VCaP (cell line): Measurements from ENCODE around the gene MALAT1.
A peak's percentile ranks its signal among the peaks of the same experiment; 100 is the strongest.
"Not testable (repeated sequence)": the region's sequence is repeated elsewhere in the genome, so short reads cannot be mapped to it uniquely, and the experiment has no call there.

Source experiments
- H3K27ac ChIP-seq: fragments of 450-650 bp; 2 replicates; pipeline ENCODE4 v1.5.1; 2017
- TF ChIP-seq, protein P1 (sequence below): fragments of 450-650 bp; conservative IDR thresholded peaks from 2 replicates; pipeline ENCODE4 v1.5.1; 2017; ENCODE audit warnings: mild to moderate bottlenecking, moderate library complexity

MALAT1 gene

DNA sequence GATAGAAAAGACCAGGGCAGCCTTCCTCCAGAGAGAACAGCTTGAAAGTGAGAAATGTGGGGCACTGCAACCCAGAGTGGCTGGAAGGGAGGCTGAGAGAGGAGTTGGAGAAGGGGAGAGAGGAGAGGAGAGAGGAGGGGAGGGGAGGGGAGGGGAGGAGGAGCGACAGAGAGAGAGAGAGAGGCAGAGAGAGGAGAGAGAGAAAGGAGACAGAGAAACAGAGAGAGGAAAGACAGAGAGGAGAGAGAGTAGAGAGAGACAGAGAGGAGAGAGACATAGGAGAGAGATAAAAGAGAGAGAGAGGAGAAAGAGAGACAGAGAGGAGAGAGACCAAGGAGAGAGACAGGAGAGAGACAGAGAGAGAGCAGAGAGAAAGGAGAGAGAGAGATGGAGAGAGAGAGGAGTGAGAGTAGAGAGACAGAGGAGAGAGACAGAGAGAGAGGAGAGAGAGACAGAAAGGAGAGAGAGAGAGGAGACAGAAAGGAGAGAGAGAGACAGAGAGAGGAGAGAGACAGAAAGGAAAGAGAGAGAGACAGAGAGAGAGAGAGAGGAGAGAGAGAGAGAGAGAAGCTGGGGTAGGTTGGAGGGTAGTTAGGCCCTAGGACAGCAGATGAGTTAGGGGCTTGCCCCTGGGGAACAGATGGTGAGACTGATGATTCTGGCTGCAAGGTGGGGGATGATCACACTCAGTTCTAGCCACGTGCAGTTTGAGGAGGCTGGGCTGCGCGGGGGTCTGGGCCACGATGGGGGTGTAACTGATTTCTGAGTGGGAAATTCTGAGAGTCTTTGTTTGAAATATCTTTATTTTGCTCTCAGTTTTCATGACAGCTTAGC lies 17.5 kb downstream of the MALAT1 start:
- TF ChIP-seq, protein P1, sequence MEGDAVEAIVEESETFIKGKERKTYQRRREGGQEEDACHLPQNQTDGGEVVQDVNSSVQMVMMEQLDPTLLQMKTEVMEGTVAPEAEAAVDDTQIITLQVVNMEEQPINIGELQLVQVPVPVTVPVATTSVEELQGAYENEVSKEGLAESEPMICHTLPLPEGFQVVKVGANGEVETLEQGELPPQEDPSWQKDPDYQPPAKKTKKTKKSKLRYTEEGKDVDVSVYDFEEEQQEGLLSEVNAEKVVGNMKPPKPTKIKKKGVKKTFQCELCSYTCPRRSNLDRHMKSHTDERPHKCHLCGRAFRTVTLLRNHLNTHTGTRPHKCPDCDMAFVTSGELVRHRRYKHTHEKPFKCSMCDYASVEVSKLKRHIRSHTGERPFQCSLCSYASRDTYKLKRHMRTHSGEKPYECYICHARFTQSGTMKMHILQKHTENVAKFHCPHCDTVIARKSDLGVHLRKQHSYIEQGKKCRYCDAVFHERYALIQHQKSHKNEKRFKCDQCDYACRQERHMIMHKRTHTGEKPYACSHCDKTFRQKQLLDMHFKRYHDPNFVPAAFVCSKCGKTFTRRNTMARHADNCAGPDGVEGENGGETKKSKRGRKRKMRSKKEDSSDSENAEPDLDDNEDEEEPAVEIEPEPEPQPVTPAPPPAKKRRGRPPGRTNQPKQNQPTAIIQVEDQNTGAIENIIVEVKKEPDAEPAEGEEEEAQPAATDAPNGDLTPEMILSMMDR = no peak
- H3K27ac ChIP-seq = no peak overlapping the region

DNA sequence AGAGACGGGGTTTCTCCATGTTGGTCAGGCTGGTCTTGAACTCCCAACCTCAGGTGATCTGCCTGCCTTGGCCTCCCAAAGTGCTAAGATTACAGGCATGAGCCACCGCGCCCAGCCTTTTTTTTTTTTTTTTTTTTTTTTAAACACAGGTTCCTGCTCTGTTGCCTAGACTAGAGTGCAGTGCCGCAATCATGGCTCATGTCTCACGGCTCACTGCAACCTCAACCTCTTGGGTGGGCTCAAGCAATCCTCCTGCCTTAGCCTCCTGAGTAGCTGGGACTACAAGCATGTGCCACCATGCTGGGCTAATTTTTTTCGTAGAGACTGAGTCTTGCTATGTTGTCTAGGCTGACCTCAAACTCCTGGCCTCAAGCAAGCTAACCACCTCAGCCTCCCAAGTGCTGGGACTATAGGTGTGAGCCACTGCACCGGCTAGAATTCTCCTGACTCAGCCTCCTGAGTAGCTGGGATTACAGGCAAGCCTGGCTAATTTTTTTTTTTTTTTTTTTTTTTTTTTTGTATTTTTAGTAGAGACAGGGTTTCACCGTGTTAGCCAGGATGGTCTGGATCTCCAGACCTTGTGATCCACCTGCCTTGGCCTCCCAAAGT lies 20.2 kb downstream of the MALAT1 start:
- not testable (repeated sequence) for H3K27ac ChIP-seq

DNA sequence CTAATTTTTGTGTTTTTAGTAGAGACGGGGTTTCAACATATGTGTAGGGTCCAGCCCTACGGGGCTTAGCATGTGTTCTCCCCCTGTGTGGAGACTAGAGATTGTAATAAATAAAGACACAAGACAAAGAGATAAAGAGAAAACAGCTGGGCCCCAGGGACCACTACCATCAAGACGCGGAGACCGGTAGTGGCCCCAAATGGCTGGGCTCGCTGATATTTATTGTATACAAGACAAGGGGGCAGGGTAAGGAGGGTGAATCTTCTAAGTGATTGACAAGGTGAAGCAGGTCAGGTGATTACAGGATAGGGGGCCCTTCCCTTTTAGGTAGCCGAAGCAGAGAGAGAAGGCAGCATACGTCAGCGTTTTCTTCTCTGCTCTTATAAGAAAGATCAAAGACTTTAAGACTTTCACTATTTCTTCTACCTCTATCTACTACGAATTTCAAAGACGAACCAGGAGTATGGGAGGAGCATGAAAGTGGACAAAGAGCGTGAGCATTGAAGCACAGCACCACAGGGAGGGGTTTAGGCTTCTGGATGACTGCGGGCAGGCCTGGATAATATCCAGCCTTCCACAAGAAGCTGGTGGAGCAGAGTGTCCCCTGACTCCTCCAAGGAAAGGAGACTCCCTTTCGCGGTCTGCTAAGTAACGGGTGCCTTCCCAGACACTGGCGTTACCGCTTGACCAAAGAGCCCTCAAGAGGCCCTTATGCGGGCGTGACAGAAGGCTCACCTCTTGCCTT lies 23.1 kb downstream of the MALAT1 start:
- peak overlapping the region; percentile 51 for H3K27ac ChIP-seq

DNA sequence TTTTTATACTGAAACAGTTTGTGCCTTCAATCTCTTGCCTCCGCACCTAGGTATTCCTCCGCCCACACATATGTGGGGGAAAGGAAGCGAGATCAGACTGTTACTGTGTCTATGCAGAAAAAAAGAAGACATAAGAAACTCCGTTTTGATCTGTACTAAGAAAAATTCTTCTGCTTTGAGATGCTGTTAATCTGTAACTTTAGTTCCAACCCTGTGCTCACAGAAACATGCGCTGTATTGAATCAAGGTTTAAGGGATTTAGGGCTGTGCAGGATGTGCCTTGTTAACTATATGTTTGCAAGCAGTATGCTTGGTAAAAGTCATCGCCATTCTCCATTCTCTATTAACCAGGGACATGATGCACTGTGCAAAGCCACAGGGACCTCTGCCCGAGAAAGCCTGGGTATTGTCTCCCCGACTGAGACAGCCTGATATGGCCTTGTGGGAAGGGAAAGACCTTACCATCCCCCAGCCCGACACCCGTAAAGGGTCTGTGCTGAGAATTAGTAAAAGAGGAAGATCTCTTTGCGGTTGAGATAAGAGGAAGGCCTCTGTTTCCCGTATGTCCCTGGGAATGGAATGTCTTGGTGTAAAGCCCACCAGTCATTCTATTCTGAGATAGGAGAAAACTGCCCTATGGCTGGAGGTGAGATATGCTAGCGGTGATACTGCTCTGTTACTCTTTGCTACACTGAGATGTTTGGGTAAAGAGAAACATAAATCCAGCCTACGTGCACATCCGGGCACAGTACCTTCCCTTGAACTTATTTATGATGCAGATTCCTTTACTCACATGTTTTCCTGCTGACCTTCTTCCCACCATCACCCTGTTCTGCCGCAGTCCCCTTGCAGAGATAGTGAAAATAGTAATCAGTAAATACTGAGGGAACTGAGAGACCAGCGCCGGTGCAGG lies 24.1 kb downstream of the MALAT1 start:
- peak overlapping the region; percentile 51 for H3K27ac ChIP-seq

DNA sequence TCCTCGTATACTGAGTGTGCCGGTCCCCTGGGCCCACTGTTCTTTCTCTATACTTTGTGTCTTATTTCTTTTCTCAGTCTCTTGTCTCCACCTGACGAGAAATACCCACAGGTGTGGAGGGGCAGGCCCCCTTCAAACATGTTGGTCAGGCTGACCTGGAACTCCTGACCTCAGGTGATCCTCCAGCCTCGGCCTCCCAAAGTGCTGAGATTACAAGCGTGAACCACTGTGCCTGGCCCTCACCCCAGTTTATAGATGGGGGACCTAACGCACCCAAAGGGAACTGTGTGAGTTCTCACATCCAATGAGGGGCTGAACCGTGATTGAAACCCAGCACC lies 24.8 kb downstream of the MALAT1 start:
- H3K27ac ChIP-seq = peak overlapping the region; percentile 51

DNA sequence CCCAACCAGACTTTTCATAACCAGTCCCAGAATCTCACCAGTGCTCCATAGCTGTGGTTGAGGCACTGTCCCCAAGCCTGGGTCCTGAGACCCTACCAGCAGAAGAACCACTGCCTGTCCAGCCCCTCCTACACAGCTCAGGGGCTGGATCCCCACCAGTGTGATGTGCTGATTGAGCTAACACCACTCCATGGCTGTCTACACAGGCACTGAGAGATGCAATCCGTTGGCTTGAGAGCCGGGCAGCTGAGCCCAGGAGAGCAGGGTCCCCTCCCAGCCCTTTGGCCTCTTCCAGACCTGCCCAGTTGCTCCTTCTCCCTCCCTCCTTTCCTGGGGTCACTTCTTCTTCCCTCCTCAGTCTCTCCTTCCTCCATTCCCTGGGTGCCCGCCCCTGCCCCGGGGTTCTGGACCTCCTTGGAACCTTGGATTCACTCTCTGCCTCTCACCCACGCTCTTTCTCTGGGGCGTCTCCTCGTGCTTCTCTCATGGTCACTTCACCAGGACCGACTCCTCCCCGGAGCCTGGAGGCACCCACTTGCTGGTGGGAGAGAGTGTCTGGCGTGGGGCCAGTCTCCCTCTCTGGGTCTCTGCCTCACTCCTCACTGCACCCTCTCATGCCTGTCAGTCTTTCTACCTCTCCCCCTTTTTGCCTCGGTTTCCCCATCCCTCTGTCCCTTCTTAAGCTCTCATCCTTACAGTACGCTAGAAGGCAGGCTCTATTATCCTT lies 25.3 kb downstream of the MALAT1 start:
- TF ChIP-seq, protein P1 = no peak
- H3K27ac ChIP-seq = peak overlapping the region; percentile 51

DNA sequence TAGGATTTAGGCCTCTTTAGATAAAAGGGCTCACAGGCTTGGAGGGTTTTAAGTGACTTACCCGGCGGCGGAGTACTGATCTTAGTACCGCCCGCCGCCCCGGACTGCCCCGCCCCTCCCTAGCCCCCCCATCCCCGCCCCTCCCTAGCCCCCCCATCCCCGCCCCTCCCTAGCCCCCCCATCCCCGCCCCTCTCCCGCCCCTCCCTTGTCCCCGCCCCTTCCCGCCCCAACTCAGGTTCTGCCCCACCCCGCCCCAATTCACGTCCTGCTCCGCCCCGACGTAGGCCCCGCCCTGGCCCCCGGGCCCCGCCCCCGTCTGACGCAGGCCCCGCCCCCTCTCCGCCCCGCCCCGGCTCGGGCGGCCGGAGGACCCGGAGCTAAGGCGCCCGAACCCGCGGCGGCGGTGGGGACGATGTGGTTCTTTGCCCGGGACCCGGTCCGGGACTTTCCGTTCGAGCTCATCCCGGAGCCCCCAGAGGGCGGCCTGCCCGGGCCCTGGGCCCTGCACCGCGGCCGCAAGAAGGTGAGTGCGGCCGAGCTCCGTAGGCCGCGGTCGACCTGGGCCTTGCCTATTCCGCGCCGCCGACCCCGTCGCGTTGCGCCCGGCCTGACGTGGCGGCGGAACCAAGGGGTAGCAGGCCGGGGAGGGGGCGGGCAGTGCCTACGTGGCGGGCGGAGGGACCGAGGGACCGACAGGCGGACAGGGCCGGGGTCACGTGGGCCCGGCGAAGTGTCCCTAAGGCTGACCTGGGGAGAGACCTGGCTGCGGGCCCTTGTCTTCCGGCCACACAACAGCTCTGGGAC lies 26.1 kb downstream of the MALAT1 start, which contains the start of gene SCYL1:
Gene SCYL1 (plus strand): TSS at position 343 of the 805 bp plus-strand sequence. CDS start 71 bp downstream, at position 414.
- TF ChIP-seq, protein P1 = no peak
- peak within 1 kb of the TSS; percentile 95 for H3K27ac ChIP-seq

DNA sequence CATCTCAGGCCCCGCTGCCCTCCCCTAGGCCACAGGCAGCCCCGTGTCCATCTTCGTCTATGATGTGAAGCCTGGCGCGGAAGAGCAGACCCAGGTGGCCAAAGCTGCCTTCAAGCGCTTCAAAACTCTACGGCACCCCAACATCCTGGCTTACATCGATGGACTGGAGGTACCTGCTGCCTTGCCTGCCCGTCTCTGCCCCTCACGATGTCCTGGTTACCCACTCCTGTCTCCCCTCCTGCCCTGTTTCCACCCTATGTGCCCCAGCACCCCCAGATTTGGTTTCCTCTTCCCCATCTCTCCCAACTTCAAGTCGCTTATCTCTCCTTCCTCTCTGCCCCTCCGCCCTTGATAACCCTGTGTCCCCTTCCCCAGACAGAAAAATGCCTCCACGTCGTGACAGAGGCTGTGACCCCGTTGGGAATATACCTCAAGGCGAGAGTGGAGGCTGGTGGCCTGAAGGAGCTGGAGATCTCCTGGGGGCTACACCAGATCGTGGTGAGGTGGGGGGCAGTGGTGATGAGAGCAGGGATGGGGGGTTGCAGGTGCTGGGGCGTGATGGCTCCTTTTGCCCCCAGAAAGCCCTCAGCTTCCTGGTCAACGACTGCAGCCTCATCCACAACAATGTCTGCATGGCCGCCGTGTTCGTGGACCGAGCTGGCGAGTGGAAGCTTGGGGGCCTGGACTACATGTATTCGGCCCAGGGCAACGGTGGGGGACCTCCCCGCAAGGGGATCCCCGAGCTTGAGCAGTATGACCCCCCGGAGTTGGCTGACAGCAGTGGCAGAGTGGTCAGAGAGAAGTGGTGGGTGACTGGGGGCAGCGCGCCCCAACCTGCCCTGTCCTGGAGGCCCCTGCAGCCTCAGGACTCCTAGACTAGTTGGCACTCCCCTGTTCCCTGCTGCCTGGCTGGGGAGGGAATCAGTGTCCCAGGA lies 27.0 kb downstream of the MALAT1 start:
- TF ChIP-seq, protein P1 = no peak
- peak overlapping the region; percentile 95 for H3K27ac ChIP-seq
